ENCODE measurements around the gene MED9.

MED9 gene

DNA sequence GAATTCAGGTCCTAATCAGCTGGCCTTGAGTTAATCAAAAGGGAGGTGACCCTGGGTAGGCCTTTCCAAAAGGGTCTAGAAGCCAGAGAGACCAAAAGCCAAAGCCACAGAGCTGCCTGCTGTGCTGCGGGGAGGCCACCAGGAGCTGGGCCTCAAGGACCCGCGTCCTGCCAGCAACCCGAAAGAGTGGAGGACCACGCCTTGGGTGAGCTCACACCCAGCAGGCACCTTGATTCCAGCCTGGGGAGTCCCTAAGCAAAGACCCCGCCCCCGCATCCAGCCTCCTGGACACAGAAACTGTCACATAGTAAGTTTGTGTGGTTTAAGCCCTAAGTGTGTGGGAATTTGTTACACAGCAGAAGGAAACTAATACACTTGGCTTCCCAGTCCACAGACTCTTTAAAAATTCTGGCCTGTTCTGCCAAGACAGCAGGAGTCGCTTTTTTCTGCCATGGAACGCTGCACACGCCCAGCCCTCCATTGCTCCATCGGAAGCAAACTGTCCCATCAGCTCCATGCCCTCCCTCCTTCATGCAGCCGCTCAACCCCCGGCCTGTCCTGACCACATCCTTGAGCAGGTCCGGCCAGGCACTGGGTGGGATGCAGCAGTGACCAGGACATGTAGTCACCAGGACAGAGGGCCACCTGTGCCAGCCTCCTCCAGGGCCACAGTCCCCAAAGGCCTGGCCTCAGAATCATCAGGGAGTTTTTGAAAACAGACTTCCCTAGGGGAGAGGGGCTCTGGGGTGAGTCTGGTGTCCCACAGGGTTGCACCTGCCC, 40.3 kb downstream of the MED9 start:
- no peak for DNase-seq

DNA sequence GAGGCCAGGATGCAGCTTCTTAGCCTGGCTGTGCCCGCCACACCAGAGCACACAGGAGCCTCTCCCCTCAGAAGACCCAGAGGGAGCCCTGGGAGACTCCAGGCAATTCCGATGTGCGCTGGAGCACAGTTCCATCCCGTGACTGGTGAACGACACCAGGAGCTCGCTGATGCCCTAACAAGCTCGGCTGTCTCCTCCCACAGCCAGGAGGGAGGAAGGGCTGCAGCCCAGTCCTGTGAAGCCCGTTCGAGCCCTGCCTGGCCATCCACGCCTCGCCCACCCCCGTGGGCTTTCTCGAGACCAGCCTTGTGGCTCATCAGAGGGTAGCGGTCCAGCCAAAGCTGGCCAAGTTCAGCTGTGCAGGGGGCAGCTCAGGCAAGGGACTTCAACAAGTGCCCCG, 41.2 kb downstream of the MED9 start:
- no peak for DNase-seq

DNA sequence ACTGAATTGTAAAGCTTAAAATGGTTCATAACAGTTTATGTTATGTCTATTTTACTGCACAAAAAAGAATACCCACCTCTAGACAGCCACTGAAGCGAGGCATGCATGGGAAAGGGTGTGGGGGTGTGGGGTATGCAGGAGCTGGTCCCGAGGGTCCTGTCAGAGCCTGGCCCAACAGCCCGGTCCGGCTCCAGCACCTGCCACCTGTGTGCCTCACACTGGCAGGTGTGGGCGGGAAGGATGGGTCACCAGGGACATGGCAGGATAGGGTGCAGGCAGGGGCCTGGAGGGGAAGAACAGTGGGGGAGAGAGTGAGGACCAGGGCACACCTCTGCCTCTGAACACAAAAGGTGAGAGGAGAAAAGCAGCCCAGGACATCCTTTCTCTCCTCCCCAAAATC, 42.2 kb downstream of the MED9 start:
- DNase-seq = no peak

DNA sequence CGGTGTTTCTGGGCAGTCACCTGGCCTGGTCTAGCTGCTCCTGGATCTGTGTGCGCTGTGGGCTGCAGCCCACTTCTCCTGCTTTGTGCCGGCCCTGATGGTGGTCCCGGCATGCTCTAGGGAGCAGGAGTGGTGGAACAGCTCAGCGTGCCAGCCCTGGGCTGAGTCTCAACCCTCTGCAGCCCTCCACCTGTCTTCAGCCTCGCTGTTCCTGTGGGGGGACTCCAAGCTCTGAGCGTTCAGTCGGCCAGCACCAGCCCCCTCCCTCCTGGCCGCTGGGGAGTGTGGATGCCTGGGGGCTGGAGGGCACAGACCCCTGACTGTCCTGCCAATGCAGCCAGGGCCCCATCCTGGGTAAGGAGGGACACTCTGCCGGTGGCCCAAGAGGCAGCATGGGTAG, 43.1 kb downstream of the MED9 start:
- DNase-seq = no peak

DNA sequence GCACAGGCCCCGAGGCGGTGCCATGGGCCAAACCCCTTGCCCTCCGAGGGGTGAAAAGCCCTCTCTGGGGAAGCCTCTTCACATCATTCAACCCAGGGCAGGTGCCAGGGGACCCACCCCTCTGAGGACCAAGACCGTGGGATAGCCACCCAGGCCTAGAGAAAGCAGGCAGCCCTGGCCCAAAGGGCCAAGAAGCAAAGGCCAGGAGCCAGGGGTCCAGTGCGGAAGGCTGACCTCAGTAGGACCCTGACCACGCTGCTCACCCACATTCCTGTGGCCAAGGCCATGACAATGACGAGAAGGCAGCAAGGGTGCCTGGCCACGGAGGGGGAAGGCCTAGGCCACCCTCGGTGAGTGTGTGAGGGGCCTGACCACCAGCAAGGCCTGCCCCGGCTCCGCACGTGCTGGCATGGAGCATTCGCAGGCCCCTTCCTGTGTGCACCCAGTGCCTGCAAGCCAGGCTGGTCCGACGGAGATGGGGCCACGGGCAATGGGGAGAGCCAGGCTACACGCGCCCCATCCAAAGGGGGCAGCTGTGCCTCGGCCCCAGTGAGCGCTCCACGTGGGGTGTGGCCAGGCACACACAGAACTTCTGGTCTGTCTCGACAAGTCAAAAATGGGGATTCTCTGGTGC, 43.9 kb downstream of the MED9 start:
- no peak for DNase-seq

DNA sequence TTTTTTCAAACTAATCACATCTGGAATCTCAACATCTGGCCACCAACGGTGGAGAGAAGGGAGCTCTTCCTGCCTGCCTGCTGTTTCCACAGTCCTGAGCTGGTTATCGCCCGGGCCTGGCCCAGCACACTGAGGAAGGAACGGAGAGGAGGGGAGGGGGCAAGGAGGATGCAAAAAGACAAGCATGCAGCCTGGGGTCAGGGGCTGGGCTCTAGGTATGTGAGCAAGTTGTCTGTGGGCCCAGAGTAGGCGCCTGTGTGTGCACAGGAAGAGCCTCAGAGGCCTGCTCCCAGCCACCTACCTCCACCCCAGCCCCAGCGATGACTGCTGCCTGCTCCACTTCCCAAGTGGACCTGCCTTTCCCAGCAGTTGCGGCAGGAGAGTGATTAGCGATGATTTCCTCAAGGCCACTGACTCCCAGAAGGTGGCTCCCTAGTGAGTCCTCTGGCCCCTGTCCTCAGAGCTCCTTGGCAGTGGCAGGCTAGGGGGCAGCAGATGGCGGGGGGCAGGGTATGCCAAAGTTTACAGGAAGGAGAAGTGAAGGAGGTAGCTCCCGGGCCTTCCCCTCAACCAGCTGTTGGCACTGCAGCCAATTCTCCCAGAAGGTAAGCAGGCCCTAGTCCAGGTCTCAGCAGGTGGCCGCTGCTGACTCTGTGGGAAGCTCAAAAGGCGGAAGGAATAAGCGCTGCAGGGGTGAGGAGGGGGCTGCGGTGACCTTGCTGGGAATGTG, 46.4 kb downstream of the MED9 start:
- no peak for DNase-seq

DNA sequence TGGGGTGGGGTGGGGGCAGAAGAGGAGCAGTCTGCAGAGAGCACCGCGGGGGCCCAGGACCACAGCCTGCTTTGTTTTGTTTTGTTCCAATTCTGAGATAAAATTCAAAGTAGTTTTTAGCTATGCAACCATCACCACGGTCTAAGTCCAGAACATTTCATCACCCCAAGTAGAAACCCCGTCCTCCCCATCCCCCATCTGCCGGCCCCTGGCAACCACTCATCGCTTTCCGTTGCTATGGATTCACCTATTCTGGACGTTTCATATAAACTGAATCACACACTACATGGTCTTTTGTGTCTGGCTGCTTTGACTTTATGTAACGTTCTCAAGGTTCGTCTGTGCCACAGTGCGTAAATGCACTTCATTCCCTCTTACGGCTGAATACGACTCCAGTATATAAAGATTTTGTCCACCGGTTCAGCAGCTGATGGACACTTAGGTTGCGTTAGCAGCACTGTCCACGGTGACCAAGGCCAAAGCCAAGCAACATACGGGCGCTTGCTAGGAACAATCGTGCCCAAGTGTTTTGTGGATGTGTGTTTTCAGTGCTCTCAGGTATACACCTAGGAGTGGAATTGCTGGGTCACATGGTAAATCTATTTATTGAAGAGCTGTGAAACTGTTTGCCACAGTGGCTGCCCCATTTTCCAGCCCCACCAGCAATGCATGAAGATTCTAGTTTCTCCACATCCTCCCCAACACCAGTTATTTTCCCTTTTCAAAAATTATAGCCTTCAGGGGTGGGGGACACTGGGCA, 47.1 kb downstream of the MED9 start:
- DNase-seq = no peak

DNA sequence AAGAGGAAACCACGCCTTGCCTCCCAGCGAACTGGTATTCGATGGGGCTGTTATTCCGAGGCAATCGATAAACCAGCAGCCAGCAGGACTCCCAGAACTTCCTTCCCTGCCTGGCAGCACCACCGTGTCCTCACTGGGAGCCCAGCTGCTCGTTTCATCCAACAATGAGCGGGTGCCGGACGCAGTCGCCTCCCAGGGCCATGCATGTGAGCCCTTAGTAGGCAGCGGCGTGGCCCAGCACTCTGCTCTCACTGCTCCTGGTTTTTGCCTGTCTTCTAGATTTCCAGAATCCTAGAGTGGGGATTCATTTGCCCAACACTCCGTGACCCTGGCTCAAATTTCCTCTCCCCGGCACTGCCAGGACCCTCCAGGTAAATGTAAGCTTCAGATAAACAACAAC, 48.5 kb downstream of the MED9 start:
- DNase-seq = no peak

DNA sequence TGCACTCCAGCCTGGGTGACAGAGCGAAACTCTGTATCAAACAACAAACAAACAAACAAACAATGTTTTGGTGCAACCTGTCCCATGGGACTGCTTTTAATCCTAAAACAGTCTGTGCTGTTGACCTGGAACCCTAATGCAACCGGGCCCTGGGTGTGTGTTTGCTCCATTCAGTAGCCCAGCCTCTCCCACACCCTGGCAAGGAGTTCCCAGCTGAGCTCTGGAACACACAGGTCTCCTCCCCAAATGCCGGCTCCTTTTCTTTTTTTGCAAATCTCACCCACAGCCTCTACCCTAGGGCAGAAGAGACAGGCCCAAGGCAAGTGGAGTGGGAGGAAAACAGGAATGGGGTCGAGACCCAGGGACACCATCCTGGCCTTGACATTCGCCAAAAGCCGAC, 49.2 kb downstream of the MED9 start:
- DNase-seq = no peak

DNA sequence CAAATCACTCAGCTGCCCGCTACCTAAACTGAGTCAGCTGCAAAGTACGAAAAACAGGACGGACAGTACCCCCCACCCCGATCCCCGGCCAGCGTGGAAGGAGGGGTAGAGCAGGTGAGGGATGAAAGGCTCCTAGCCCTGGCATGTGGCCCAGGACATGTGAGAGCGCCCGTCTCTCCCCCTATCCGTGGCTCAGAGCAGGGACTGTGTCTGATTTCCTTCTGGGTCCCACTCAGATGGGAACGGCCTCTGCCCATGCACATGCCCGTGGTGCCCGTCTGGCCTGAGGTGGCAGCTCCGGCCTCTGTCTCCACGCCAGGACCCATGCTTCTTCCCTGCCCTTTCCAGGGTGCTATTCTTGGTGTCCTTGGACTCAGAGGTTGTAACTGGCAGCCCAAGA, 49.6 kb downstream of the MED9 start:
- no peak for DNase-seq

DNA sequence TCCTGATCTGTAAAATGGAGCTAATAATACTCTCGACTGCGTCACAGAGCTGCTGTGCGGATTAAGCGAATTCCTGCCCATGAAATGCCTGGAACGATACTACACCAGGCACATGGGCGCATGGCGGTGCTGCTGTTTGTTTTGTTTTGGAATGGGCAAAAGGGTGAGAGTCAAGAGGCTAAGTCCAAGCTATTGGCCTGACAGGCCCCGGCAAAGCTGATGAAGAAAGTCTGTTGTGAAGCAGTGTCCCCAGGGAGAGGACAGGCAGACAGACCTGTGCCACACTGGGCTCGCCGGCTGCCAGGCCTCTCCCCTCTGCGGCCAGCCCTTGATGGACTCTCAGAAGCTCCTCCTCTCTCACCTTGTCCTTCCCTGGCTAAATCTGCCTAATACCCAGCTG, 50.7 kb downstream of the MED9 start:
- DNase-seq = no peak

DNA sequence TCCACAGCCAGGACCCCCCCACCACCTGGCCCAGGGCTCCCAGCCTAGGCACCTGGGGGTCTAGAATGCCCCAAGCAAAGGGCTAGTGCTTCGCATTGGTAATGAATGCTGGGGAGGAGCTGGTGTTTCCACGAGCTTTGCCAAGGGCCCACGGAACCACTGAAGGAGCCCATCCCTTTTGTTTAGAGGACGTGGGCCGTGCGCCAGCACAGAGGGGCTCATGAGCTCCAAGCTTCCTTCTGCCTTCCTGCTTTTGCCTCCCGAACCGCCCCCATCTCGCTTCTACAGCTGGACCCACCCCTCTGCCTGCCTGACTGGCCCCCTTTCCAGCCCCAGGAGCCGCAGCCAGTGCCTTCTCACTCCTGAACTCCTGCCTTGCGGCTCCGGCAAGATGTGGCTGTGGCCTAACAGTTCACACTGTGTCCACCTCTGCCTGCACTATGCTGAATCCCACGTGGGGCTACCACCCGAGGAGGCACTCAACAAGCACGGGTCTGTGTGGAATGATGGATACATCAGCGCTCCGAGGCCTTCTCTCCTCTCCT, 51.2 kb downstream of the MED9 start:
- no peak for DNase-seq

DNA sequence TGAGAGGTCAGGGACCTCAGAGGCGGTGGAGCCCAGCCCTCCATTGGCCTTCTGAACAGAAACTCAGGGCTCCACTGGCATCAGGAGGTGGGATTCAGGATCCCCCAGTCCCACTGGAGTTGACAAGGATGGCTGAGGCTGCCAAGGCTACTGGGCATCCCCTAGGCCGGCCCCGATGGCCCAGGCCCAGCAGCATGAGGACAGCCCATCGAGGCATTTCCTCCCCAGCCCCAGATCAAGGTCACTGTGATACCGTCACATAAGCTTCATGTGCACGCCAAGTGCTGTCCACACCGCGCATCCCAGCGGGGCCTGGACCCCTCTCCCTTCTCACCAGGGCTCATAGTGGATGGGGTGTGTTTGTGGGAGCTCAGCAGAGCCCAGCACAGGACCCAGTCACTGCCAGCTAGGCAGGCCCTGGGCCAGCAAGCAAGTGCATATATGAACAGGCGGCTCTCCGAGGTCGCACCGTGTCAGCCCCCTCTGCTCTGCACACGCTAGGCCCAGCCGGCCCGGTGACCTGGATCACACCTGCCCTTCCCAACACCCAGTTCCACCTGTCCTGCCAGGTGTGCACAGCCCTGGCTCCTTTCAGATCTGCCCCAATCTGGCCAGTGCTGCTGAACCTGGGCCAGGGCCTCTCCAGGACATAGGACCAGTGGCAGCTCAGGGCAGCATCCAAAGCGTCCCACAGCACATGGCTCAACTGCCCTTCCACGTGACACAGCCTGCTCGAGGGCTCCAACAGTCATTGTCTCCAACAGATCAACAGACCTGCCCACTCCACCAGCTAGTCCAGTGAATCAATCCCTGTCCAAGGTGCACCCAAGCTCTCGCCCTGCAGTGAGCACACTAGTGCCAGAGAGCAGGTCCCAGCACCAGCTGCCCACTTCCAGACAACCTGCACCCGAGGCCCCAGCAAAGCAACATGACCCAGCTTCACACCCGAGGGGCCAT, 52.2 kb downstream of the MED9 start:
- no peak for DNase-seq

DNA sequence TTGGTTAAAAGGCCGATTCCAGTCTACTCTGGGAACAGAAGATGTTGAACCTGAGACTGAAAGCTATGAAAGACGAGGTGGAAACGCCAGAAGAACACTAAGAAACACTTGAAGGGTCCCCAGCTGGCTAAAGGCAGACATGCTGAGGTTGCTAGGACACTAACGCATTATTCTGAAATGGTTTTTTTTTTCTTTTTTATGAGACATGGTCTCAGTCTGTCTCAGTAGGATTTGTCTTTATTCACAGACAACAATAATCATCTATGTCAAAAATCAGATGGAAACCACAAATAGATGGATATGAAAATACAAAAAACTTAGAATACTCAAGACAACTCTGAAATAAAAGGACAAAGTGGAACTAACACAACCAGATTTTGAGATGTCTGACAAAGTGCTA, 54.4 kb downstream of the MED9 start:
- no peak for DNase-seq

DNA sequence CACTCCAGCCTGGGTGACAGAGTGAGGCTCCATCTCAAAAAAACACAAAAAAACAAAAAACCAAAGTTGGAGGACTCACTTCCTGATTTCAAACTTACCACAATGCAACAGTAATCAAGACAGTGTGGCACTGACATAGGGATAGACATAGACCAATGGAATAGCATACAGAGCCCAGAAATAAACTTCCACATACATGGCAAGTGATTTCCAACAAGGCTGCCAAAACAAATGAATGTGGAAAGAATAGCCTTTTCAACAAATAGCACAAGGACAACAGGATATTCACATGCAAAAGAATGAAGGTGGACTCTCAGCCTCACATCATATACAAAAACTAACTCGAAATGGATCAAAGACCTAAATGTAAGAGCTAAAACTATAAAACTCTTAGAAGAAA, 56.2 kb downstream of the MED9 start:
- DNase-seq = no peak

DNA sequence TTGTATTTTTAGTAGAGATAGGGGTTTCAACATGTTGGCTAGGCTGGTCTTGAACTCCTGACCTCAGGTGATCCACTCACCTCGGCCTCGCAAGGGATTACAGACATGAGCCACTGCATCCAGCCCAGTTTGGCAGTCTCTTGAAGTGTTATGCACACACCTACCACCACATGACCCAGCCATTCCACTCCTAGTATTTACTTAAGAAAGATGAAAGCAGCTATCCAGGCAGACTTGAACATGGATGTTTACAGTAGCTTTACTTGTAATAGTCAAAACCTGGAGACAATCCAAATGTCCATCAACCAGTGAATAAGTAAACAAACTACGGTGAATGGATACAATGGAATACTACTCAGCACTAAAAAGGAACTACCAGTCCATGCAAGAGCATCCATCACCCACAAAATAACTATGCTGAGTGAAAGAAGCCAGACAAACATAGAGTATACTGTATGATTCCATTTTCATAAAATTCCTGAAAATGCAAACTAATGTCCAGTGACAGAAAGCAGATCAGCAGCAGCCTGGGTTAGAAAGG, 57.2 kb downstream of the MED9 start:
- no peak for DNase-seq

DNA sequence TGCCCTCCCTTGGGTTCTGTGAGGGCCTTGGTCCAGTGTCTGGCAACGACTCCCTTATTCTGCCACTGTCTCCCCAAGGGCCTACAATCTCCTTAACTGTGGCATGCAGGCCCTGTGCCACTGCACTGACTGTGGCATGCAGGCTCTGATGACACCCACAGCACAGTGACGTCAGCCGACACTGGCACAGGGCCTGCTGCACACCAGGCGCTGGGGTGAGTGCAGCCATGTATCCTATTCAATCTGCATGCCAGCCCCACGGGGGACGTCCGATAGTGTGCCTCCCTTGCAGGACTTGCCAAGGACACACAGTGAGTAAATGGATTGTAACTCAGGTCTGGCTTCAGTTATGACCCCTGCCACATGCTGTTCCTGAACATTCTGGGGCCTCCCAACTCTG, 59.2 kb downstream of the MED9 start:
- no peak for DNase-seq

DNA sequence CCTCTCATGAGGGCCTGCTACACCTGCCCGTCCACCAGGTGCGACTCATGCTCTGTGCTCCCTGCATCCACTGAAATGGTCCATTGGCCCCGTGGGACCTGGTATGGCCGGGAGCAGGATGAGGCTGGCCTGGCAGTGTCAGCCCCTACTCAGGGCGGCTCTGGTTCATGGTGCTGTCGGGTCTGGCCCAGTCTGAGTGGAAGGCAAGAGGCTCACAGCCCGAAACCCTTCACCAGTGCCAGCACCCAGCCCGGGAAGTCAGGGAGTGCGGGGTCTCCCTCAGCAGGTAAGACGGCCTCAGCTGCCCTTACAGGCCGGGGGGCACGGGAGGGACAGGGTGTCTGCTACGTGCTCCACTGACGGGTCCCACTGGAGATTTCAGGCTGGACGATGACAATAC, 59.9 kb downstream of the MED9 start:
- DNase-seq = no peak

DNA sequence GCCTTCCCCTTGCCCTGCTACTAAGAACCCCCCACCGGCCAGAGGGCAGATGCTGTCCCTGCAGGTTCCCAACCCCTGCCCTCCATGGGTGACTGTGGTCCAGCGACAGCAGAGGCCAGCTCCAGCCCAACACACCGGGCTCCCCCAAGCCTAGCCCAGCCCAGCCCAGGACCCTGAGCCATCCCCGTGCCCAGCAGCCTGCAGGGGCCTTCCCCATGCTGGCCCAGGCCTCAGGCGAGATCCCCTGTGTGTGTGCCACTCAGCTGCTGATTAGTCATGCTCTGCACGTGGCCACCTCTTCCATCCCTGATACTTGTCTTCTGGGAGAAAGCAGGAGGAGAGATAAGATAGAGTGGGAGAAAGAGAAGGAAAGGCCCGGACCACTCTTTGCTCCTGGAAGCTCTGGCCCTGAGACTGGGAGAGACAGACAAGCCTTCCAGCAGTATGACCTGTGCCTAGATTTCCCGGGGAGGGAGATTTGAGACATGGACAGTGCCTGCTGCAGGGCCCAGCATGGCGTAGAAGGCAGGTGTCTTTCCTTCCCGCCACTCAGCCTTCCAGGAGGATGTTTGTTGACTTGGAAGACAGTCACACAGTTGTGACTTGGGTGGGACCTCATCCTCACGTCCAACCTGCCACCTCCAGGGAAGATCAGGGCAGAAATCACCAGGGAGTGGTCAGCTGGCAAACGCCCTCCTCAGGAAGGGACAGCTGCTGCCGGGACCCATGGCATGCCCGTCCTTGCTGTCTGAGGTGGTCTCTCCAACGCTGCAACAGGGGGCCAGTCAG, 60.7 kb downstream of the MED9 start:
- no peak for DNase-seq

All from stimulated activated CD4-positive, alpha-beta T cell treated with anti-CD3 and anti-CD28 coated beads, Interleukin-2, amount 100 ng/mL, for 48 hours (primary cell).